ENCODE results near the gene CCBE1.

DNA sequence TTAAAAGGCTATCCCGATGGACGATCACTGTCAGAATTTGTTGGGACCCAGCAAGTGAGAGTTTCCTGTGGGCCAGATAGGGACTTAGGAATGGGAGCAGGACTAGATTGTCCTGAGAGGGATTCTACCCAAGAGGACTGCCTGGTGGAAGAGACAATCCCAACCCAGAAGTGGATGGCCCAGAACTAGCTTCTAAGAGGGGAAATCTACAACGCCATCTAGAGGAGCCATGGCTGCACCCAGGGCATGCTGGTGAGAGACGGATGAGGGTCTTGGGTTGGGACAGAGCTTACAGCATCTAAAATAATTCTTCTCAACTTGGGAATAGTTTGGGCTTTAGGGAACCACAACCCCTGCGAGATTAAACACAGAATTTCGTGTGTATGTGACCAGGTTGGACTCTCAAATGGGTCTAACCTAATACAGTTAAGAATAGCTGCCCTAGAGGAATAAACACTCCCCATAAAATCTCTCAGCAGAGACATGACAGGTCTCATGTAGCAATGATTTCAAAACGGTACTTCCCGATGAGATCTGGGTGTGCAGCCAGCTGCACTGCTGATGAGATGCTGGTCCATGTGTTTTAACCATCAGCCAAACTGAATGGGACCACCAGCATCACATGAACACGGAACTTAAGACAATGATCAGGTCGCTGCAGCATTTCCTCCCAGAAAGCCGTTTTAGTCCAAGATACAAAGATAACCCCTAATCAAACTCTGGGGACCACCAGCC is 50.8 kb downstream of the CCBE1 start:
- TF ChIP-seq POLR2AphosphoS5 (IDR thresholded peaks at IDR 0.05; ENCODE audit: low read depth, low read length) (no peak), TAF1 (IDR thresholded peaks at IDR 0.05; ENCODE audit: borderline replicate concordance, insufficient read depth, low read length) (no peak), SIN3A (IDR thresholded peaks at IDR 0.05; ENCODE audit: borderline replicate concordance, insufficient read depth, low read length) (no peak)
- TF ChIP-seq, protein P1, sequence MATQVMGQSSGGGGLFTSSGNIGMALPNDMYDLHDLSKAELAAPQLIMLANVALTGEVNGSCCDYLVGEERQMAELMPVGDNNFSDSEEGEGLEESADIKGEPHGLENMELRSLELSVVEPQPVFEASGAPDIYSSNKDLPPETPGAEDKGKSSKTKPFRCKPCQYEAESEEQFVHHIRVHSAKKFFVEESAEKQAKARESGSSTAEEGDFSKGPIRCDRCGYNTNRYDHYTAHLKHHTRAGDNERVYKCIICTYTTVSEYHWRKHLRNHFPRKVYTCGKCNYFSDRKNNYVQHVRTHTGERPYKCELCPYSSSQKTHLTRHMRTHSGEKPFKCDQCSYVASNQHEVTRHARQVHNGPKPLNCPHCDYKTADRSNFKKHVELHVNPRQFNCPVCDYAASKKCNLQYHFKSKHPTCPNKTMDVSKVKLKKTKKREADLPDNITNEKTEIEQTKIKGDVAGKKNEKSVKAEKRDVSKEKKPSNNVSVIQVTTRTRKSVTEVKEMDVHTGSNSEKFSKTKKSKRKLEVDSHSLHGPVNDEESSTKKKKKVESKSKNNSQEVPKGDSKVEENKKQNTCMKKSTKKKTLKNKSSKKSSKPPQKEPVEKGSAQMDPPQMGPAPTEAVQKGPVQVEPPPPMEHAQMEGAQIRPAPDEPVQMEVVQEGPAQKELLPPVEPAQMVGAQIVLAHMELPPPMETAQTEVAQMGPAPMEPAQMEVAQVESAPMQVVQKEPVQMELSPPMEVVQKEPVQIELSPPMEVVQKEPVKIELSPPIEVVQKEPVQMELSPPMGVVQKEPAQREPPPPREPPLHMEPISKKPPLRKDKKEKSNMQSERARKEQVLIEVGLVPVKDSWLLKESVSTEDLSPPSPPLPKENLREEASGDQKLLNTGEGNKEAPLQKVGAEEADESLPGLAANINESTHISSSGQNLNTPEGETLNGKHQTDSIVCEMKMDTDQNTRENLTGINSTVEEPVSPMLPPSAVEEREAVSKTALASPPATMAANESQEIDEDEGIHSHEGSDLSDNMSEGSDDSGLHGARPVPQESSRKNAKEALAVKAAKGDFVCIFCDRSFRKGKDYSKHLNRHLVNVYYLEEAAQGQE (IDR thresholded peaks at IDR 0.05; ENCODE audit: insufficient read depth in 1 of 2, low read depth in 2 of 2, low read length in 2 of 2) = no peak

Measured in PFSK-1 (cell line).